Stimulated activated CD4-positive, alpha-beta T cell treated with anti-CD3 and anti-CD28 coated beads, Interleukin-15, amount 100 ng/mL, for 24 hours (primary cell): ENCODE results near the gene SCNN1B.

ENCODE experiments used
- DNase-seq: peaks from one replicate; pipeline ENCODE4 v3.0.0-alpha.2; 2020

Gene SCNN1B

GRCh38 chr16:23410176-23410575 is 108.1 kb downstream of the SCNN1B start:
- no peak for DNase-seq

GRCh38 chr16:23414731-23415130 is 112.6 kb downstream of the SCNN1B start:
- DNase-seq, result no peak

GRCh38 chr16:23416816-23417215 is 114.7 kb downstream of the SCNN1B start:
- DNase-seq, result no peak

GRCh38 chr16:23420011-23420410 is 117.9 kb downstream of the SCNN1B start:
- no peak for DNase-seq

- DNase-seq, result no peak
These were observed 121.5 kb downstream of the SCNN1B start for GRCh38 chr16:23423496-23424049.

- no peak for DNase-seq
These were observed 122.3 kb downstream of the SCNN1B start for GRCh38 chr16:23424292-23424958.

- no peak for DNase-seq
These were observed 126.2 kb downstream of the SCNN1B start for GRCh38 chr16:23428351-23428750.
